Stomach (tissue), 4 donors: Measurements from ENCODE around the gene CHPF.

Source experiments
- POLR2A ChIP-seq, 4 donors: fragments of 450-650 bp; IDR thresholded peaks; one replicate each; pipeline ENCODE4 v1.6.1; 2016; ENCODE audit warnings: antibody characterized with exemption in 4 of 4, control low read depth in 2 of 4, mild to moderate bottlenecking in 1 of 4, moderate library complexity in 1 of 4
- TF ChIP-seq, protein P1 (sequence below), 7 experiments: fragments of 450-650 bp in 4 of 7; fragments of 200-600 bp in 3 of 7; sonication (generic) in 3 of 7; IDR thresholded peaks; one replicate each; pipeline ENCODE4 v1.5.1; 2016 to 2019; ENCODE audit warnings: antibody characterized with exemption in 7 of 7, control low read depth in 2 of 7, mild to moderate bottlenecking in 1 of 7

DNA sequence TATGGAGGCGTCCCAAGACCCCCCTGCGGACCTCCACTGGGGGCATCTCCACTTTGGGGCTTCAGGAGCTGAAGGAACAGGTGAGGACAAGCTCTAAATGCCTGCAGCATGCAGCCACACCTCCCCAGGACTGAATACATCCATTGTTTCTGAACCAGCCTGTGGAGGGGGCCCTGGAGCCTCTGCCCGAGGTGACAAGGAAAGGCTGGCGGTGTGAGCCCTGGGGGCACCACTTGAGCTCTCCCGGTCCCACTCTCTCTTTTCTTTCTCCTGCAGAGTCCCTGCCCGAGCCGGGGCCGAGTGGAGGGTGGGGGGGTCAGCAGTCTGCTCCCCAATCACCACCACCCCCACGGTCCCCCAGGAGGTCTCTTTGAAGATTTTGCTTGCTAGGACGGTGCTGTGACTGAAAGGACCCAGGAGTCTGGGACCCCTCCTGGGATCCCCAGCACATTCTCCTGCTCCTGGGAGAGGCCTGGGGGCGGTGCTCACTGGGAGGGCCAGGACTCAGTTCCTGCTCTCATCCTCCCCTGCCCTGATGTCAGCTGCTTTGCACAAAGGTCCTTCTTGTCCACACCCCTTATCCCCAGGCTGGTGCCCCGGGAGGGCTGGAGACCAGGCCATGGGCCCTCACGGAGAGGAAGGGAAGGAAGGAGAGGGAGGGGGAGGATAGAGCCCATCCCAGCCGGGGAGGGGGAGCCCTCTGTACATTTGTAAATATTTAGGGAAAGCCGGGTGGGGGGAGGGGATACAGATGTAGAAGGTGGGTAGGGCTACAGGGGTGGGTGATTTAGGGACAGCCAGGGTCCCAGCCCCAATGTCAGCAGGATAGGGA is 5.7 kb downstream of the CHPF start:
- TF ChIP-seq, protein P1, sequence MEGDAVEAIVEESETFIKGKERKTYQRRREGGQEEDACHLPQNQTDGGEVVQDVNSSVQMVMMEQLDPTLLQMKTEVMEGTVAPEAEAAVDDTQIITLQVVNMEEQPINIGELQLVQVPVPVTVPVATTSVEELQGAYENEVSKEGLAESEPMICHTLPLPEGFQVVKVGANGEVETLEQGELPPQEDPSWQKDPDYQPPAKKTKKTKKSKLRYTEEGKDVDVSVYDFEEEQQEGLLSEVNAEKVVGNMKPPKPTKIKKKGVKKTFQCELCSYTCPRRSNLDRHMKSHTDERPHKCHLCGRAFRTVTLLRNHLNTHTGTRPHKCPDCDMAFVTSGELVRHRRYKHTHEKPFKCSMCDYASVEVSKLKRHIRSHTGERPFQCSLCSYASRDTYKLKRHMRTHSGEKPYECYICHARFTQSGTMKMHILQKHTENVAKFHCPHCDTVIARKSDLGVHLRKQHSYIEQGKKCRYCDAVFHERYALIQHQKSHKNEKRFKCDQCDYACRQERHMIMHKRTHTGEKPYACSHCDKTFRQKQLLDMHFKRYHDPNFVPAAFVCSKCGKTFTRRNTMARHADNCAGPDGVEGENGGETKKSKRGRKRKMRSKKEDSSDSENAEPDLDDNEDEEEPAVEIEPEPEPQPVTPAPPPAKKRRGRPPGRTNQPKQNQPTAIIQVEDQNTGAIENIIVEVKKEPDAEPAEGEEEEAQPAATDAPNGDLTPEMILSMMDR (IDR thresholded peaks at IDR 0.05) = no peak
- TF ChIP-seq POLR2A (IDR thresholded peaks at IDR 0.05) = no peak
